ENCODE results near the gene DAB2.
"Not testable (repeated sequence)": the region's sequence is repeated elsewhere in the genome, so short reads cannot be mapped to it uniquely, and the experiment has no call there.

Gene DAB2

DNA sequence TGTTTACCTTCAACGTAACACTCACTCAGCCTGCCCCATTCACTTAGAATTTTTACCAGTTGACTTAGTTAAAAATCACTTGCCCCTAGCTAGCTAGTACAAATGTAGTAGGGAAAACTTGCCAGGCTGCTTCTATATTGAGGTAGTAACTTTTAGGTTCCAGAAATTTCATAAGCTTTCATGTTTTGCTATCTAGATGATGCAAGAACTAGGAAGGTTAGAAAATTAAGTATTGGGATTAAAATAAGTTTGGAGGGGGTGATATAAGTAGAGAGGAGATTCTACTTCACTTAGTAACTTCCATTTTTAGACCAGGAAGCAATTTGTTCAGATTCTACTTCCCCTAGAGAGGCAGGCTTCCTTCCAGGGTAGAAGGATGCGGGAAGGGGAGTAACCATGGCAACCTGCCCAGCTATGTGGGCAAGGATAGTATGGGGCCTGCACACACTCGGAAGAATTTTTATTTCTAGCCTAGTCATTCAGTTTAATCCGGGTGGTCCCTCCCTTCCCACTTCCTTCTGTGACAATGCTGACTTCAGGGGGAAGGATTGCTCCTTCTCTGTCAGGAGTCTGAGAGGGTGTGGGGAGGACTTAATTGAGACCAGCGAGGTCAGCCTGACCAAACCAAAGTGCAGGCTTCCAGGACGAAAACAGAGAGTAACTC is 4.2 kb downstream of the DAB2 start:
- no peak for DNase-seq (ENCODE audit: low read depth)

DNA sequence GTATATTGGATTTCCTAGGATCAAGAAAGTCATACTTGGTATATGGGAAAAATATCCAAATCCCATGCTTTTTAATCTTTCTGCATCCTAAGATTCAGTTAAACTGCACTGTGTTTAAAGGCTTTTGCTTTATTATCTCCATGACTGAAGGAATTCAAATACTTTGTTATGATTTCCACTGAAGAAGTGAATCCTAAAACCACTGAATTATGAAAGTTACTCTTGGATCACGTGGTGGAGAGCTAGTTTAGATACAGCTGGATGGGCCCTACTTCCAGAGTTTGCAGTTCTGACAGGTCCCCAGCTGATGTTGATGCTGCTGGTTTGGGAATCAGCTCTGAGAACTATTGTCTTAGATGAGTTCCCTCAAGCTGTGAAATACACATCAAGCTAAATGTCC is 5.0 kb downstream of the DAB2 start:
- DNase-seq (ENCODE audit: low read depth) = no peak

DNA sequence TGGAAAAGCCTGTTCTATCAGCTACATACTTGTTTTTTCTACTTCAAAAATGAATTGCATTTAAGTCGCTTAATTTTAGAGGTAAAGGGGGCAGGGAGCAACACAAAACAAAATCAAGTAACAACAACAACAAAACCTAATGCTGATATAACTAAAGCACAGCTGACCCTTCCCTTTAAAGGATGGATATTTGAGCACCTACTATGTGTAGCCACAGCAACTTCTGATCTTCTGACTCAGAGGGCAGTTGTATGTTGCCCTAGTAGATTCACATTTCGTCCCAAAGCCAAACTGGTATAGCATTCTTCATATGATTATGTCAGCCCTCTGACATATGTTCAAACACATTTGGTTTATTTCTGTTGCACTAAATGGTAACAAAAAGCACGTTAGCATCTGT is 6.8 kb downstream of the DAB2 start:
- DNase-seq (ENCODE audit: low read depth) = no peak

DNA sequence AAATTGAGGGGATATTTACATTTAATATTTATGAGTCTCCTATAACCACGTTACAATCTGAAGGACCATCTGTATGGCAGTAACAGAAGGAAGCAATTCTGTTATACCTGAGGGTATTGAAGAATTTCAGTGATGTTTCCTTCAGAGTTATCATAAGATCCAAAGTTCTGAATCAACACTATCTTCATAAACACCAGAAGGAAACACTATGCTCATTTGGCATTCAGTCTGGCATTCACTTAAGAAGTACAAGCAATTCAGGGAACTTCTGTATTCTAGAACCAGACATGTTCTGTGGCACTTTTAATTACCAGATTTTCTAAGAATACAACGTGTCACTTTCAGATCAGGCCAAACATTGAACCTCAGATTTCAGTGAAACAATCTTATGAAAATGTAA is 9.6 kb downstream of the DAB2 start:
- DNase-seq (ENCODE audit: low read depth) = no peak

DNA sequence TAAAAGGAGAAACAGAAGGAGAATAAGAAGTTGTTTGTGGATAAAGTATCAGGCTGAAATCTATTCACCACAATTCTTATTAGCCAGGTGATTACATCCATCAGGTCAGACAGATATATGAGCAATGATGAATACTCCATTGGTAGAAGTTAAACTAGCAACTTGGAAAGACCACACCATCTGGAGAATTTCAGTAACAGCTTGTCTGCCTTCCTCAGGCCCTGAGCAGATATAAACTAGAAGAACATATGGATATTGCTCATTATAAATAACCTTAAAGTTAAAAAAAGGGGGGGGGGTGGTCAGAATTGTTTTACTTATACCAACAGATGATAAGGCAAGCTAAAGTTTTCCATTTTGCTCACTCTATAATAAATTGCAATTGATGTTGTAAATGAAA is 10.4 kb downstream of the DAB2 start:
- no peak for DNase-seq (ENCODE audit: low read depth)

DNA sequence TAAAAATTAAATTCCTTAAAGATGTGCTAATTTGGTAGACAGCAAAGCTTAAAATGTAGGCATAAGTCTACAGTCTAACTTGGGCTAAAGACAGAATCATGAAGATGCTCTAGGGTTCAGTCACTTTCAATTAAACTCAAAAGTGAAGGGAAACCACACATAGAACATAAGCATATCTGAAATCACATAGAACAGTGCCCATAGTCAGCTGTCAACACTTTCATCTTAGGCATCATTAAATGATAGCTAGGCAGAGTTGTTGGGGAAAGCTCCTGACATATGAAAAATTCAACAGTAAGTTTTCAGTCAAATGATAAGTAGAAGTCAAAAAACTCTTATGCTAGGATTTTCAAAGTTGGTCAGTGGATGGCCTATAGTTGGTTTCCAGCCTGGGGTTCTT is 11.0 kb downstream of the DAB2 start:
- no peak for DNase-seq (ENCODE audit: low read depth)

DNA sequence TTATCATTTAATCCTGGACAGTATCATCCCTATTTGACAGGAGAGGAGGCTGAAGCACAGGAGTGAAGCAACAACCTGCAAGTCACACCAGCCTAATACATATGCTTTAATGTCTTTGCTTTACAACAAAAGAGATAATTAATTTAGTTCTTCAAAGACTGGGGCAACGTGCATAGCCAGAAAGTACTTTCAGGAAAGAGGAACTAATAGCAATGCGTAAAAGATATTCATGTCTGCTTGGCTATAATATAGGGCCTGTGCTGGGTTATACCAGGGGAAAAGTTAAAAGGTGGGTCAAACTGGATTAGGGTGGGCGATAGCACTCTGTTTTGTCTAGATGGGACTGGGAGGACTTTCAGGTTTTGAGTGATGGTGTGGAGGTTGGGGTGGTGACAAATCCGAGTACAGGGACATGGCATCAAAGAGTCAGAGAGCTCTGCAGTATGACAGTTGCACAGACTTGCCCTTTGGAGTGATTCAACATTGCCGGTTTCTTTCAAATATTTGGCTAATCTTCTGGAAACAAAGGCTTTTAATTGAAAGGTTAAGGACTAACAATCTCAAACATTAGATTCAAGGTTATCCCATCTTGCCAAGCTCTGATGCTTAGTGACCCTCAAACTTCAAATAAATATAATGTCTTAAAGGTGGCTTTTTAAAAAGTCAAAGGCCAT is 11.9 kb downstream of the DAB2 start:
- DNase-seq (ENCODE audit: low read depth) = no peak

DNA sequence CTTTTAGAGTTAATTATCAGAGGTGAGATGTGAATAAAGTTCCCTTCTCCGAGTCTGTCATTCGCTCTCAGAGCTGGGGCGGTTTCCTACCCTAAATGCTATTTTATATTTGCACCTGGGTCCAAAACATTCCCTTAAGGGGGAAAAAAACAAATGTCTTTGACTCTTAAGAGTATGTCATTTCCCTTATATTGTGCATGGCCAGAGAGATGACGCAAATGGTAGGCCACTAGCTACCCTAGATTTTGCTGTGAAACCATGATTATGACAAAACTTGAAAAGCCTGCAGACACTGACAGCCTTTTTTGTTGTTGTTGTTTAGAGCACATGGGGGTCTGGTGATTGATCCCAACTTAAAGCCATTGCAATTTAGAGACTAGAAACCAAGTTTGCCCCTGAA is 12.8 kb downstream of the DAB2 start:
- DNase-seq (ENCODE audit: low read depth) = no peak

DNA sequence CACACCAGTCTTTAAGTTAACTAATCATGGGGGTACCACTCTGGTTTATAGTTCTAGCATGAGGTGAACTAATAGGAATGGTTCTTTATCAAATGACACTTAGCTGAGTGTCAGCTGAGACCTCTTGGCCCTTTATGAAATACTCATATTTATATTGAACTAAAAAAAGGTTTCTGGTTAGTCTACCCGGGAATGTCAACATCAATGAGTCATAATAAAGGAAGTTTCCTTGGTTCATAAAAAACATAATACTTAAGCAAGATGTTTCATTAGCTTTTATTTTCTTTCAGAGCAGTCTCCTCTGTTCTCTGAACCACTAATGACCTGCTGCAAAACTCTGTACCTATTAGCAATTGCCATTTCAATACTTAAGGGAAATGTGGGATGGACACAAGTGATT is 13.7 kb downstream of the DAB2 start:
- no peak for DNase-seq (ENCODE audit: low read depth)

DNA sequence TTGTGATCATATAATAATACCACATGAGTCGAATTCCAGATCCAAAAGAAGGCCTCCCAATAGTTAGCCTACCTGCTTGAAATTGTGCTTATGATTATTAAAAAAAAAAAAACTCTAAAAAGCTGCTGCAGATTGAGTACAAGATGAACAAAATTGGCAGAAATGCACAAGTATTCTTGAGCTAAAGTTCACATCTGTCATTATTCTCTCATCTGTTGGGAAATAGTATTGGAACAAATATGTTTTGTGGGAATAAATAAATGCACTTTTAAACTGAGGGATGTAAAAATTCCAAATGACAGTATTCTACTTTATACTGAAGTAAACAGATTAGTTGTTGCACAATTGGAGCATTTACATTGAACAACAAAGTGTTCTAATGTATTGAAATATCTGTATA is 15.7 kb downstream of the DAB2 start:
- DNase-seq (ENCODE audit: low read depth) = no peak

DNA sequence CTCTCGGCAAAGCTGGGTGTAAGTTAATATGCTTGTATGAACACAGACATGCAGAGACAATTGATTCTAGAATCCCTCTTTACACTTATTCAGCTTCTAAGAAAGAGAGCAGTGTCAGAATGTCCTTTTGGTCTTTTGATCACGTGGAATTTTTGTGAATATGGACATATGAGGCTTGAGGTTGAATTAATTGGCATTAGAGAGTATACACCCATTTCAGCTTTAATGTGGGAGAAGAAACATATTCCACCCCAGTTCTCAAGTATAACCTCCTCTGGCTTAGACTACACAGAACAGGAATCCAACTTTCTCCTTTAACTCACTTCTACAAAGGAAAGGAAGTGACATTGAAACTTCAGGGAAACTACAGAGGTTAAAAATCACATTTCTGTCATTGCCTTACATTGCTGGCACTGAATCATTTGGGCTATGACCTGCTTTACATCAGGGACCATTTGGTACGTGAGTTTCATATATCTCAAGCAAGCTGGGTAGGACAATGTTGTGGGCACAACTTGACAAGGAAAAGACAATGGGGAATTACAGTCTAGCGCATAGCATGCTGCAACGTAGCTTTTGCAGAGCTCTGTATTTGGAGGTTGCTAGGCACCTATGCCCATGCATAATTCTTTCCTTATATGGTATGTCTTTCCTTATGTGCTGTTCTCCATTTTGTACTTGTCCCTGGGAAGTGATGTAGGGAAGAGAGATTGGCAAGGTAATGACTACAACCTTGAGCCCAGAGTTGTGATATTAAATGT is 19.5 kb downstream of the DAB2 start:
- no peak for DNase-seq (ENCODE audit: low read depth)

DNA sequence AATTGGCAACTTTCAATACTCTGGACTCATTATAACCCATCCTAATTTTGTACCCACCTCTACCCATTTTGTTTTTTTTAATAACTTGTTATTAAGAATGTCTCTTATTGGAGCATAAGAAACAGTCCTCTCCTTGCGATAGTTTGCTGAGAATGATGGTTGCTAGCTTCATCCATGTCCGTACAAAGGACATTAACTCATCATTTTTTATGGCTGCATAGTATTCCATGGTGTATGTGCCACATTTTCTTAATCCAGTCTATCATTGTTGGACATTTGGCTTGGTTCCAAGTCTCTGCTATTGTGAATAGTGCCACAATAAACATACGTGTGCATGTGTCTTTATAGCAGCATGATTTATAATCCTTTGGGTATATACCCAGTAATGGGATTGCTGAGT is 21.0 kb downstream of the DAB2 start:
- DNase-seq (ENCODE audit: low read depth) = not testable (repeated sequence)

DNA sequence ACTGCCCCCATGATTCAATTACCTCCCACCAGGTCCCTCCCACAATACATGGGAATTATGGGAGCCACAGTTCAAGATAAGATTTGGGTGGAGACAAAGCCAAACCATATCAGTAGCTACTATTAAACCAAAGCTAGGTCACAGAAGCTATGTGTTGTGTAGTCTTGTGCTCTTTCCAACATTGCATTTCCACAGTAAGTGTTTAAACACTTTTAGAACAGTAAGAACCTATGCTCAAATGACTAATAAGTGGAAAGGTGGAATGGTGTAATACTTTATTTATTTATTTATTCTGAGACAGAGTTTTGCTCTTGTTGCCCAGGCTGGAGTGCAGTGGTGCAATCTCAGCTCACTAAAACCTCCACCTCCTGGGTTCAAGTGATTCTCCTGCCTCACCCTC is 22.6 kb downstream of the DAB2 start:
- DNase-seq (ENCODE audit: low read depth) = not testable (repeated sequence)

DNA sequence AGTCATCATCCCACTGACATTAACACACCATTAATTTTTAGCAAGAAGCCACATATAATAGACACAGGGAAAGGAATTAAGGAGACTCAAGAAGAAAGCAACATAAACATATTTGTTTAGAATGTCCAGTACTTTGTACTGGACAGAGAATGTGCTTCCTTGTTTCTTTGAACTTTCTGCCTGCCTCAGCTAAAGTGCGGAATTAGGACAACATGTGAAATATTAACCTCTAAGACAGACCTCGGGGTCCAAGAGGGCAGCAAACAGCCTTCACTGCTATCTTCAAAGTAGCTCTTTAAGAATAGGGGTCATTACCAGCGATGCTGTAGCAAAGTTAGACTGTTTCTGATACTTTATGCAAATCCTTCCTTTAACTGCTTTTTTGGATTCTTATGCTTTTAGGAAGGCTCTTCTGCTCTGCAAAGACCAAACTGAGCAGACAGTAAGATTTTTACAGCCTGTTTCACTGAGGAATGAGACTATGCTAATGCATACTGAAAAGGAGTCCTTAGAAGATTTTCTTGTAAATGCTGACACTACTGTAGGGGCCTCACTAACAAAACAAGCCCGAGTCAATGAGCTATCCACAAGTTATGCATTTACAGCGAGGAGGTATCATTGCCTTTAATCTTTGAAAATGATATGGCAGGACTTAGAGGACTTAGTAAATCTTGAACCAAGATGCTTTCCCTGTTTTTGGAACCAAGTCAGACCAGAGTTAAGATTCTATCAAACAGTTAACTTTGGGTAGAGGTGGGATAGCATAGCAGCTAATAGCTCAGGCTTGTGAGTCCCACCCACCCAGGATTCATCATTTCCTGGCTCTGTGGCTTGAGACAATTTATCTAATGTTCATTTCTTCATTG is 23.8 kb downstream of the DAB2 start:
- DNase-seq (ENCODE audit: low read depth) = no peak

DNA sequence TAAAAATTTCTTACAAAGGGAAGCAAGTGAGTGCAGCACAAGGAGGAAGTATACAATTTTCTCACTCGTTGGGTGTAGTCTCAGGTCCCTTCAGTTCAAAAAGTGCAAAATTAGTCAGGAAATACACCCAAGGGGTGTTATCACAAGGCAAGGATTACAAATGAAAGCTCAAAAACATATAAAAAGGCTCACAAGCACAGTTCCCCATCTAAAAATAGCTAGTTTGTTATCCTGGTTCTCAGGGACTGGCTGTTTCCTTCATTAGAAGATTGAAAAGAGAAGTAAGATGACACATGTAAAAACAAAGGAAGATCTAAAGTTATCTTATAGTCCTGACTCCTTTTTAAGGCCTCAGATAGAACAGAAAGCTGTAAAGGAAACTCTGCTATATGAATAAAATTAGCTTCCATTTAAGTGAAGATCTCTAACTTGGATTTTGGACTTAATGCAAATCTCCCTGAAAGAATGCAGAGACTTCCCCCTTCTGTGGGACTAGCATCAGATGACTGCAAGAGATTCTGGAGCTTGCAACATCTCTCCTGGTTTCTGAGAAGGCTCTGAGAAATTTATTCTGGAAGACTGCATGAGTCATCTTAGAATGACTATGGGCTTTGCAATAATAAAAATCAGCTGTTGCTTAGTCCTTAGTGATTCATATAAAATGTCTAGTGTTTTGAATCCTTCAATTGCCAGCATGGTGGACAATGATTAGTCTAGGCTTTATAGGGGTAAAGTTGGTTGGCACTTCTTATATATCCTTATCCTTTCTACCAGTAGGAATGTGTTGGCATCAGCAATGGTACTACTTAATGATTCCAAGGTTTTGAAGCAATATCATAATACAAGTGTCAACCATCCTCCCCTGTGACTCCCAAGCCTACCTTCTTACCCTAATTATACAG is 25.4 kb downstream of the DAB2 start:
- no peak for DNase-seq (ENCODE audit: low read depth)

DNA sequence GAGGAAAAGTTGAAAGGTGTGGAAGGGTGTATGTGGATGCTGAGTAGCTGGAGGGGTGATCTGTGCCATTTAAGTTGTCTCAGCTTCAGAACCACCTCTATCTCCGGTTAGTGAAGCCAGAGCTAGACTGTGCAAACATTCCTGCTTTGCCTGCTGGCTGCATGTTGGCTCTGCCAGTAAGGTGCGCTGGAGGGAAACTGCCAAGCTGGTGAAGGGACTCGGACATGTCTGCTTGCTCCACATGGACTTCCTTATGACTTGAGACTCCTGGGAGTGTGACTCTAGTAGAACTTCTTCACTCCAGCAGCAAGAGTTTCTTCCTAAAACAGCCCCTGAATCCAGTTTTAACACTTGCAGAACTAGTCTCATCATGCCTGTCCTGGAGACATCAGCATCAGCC is 27.9 kb downstream of the DAB2 start:
- no peak for DNase-seq (ENCODE audit: low read depth)

DNA sequence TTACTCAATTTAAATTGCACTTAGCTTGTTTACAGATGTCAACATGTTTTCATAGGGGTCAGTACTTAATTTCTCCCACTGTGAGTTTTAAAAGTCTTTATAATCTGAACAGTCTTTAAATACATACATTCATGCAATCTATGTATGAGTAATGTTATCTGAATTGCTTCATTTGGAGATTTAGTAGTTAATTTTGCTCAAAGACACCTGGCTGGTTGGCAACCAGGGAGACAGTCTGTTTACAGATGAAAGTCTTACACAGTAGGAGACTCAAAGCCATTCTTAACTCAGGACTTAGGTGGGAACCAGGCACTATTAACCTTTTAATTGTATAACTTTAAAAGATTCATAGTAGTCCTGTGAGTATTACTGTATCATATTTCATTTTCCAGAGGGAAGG is 29.3 kb downstream of the DAB2 start:
- no peak for DNase-seq (ENCODE audit: low read depth)

DNA sequence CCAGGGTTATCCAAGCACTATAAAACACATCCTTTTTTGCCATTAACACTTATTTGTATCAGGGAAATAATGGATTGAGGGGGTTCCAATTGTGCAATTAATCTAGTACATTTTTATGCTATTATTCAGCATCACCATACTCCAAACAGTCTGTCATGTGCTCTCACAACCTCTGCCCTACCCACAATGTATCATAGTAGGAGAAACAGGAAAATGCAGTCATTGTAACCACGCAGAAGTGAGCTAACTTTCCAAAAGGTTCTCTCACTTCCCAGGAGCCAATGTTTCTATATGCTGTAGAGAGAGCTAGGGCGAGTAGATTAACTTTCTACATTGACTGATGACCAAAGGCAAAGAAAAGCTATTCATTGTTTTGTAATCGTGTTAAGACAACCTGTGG is 29.8 kb downstream of the DAB2 start:
- DNase-seq (ENCODE audit: low read depth) = no peak

DNA sequence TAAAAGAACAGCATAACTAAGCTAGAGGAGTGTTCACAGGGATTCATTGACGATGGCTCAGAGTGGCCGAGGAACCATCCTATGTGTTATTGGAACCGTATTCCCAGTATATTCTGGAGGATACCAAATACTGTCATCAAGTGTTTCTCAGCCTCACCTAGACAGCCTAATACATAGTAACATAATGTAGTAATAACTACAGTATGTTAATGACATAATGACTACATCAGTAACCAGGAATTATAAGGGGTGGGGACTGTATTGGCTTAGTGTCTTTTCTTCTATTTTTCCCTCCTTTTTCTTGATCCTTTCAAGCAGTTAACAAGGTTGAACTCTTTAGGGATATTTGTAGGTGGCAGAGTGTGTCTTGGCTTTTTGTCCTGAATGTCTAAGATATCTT is 33.8 kb downstream of the DAB2 start:
- DNase-seq (ENCODE audit: low read depth) = no peak

DNA sequence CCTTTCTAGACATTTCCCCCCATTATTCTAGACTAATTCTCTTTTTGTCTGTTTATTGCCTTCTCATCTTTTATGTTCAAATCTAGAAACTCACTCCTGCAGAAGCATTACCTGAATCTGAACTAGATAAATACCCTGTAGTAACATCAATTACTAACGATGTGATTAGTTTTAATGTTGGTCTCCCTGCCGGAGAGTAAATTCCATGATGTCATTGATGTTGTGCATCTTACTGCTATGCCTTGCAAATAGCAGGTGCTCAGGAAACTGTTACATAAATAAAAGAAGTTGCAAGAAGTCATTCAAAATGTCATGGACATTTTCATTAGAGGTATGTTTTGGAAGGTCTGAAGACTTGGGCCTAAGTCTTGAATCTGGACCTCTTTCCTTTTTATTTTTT is 37.5 kb downstream of the DAB2 start:
- no peak for DNase-seq (ENCODE audit: low read depth)

DNA sequence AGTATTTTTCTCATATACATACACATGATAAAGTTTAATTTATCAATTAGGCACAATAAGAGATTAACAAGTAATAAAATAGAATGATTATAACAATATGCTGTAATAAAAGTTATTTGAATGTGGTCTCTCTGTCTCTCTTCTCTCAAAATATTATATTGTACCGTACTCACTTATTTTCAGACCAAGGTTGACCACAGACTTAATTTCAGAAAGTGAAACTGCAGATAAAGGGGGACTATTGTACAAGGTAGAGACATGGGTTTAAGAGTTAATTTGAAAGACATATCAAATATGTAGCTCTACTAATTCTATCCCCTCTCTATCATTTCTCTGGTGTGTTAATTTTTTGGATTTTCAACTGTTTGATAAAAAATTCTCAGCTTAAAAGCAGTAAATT is 40.5 kb downstream of the DAB2 start:
- no peak for DNase-seq (ENCODE audit: low read depth)
